H1 (cell line): ENCODE data around the gene CRACDL.

ENCODE experiments used
- CEBPB ChIP-seq: IDR thresholded peaks from 2 replicates; pipeline ENCODE4 v1.6.1; 2012; ENCODE audit warnings: low read depth, low read length
- SP2 ChIP-seq: IDR thresholded peaks from 2 replicates; pipeline ENCODE4 v1.6.1; 2012; ENCODE audit warnings: mild to moderate bottlenecking, low read length, inconsistent platforms

- TF ChIP-seq CEBPB (no peak), SP2 (no peak)
These were observed 22.8 kb downstream of the CRACDL start for GRCh38 chr2:98912957-98913915.
